ENCODE measurements around the gene SNAP47.
A peak's percentile ranks its signal among the peaks of the same experiment; 100 is the strongest.

The SNAP47 gene

GRCh38 chr1:227787513-227788270 lies 52.5 kb downstream of the SNAP47 start:
- peak; percentile 97 for DNase-seq

DNA sequence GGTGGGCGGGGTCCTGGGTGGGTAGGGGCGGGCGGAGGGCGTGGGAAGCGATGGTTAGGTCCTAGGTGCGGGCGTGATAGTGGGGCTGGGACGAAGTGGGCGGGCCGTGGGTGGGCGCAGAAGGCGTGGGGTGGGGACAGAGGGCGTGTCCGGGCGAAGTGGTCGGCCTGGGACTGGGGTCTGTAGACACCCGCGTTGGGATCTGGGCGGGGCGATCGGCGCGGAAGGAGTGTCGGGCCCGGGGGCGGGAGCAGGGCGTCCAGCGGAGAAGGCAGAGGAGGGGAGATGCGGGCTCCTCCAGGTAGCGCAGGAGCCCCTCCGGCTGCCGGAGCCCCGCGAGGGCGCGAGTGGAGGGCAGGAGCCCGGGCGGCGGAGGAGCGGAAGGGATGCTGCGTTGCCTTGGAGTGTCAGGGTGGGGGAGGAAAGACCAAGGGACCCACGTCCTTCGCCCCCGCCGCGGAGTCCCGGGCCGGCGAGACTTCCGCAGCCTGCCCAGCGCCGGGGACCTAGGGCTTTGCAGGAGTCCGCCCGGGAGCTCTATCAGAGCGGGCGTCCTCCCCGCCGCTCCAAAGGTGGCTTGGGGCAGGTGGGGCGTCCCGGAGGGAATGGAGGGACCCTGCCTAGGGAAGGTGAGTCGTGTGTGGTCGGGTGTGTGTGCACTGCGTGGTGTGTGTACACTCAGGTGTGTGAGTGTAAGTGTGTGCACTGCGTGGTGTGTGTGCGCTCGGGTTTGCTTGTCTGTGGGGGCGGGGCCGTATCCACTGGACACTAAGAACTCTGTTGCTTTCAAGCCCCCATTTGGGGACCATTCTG lies 53.2 kb downstream of the SNAP47 start:
- DNase-seq, result no peak

GRCh38 chr1:227789084-227790033 lies 54.1 kb downstream of the SNAP47 start:
- no peak for DNase-seq

- no peak for DNase-seq
These were observed 54.8 kb downstream of the SNAP47 start for GRCh38 chr1:227790034-227790400.

DNA sequence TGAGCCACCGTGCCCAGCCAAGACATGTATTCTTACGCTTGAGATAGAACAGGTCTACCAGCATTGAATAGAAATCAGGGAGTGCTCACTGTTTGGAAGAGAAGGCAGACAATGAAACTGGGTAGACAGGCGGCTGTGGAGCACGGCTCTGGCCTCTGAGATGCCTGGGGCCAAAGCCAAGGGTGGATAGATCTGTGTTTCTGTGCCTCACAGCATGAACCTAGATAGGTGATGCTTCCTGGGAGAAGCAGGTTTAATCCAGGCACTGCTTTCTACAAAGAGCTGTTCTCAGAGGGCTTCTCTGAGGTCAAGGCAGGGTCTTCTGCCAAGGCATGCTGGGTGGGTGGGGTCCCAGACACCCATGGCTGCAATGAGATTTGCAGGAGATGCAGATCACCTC lies 55.6 kb downstream of the SNAP47 start:
- no peak for DNase-seq

GRCh38 chr1:227791425-227792143 lies 56.3 kb downstream of the SNAP47 start:
- no peak for DNase-seq

DNA sequence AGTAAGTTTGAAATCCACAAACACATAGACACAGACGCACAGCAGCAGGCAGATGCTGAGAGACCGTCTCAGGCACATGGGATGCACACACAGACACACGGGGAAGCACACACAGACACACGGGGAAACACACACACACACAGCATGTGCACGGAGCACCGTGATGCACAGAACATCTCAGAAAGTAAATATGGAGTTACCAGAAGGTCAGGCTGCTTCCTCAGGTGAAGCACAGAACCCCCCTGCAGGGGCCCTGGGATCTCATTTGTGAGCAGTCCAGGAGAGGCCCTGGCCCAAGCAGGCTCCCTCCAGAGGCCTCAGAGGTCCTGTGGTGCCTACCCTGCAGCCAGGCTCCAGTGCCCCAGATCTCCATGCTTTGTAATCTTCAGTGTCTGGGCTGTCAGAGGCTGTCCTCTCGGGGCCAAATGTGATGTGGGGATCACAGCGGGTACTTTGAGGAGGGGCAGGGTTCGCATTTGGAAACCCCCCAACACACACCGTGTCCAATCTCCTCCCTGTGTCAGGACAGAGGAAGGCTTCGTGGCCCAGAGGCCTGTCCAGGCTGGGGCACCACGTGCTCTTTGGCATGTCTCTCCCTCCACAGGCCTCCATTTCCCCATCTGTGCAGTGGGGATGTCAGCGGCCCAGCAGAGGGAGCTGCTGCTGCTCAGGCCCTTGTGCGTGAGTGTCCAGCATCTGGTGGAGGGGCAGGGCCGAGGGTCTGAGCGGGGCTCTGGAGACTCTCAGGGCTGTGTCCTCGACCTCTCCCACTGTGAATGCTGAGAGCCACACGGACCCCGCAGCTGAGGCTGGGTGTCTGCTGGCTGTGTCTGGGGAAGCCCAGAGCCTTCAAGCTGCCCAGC lies 57.2 kb downstream of the SNAP47 start:
- DNase-seq, result no peak

DNA sequence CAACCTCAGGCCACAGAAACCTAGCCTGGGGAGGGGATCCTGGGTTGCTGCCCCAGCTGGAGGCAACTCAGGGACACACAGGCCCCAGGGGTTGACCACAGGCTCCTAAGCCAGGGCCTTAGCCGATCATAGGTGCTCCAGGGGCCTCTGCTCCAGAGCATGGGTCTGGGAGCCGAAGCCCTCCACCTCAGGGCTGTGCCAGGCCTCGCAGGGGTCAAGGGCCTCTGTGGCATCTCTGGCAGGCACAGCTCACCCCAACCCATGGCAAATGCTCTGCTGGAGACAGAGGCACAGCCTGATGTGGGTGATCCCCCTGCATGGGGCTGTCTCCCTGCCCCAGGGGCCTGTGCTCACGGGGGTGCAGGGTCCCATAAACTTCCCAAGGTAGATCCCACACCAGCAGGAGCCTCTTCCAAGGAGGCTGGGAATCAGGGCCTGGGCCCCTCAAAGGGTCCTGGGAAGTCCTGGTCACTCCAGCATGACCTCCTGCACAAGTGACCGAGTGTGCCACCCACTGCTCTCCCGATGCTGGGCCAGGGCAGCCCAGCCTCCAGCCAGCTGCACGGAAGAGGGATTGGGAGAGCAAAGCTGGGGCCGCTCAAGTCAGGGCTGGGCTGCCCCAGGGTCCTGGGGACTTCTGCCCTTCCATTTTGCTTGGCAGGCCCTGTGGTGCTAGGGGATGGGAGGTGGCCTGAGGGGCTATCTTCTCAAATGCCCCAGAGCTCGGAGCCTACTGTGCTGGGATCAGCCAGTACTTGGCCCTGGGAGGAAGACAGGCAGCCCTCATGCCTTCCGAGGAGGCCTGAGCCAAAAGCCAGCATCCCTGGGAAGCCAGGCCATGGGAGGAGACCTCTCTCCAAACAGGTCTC lies 58.1 kb downstream of the SNAP47 start:
- no peak for DNase-seq

DNA sequence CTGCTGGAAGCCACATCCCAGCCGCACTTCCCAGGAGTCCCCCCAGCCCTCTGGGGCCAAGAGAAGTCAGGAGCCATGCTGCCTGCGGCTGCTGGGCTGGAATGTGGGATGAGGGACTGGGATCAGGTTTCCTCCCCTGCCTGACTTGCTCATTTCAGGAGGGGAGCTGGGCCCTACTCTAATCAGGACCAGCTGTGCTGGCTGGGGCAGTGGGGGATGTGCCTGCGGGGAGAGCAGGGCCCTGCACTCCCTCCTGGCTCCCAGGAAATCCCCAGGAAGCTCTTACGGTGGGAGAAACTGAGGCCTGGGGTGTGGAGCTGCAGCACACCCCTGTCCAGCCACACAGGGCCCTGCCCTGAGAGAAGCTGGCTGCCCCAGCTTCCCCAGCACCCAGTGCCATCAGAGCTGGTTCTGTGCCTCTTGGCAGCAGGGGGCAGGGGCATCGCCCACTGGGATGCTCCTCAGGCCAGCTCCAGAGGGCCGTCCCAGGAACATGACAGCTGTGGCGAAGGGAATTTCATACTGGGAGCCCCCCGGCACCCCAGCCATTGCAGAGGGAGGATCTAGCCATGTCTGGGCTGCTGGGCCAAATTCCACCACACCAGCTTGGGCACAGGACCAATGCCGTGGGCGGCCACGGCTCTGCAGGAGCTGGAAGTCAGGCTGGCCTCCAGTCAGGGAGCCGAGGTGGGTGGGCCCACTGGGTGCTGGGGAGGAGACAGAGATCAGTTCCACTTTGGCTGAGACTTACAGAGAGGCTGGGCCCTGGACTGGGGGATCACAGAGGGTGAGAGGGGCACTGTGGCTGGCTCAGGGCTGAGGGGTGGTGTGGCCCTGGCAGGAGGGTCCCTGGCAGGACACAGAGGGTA lies 58.9 kb downstream of the SNAP47 start:
- DNase-seq, result no peak

DNA sequence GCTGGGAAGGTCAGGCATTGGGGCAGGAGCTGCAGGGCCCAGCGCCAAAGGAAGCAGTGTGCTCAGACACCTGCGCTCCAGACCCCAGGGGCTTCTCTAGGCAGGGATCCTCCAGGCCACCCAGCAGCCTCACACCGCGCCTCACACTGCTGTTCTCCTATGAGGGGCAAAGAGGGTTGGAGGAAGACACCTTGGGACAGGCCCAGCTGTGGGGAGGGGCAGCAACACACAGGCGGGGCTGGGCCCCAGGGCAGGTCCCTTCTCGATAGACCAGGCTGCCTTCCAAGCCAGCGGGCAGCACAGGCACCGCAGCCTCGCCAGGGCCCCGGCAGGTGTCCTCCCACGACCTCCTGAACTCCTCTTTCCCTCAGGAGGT lies 59.6 kb downstream of the SNAP47 start:
- DNase-seq, result no peak

DNA sequence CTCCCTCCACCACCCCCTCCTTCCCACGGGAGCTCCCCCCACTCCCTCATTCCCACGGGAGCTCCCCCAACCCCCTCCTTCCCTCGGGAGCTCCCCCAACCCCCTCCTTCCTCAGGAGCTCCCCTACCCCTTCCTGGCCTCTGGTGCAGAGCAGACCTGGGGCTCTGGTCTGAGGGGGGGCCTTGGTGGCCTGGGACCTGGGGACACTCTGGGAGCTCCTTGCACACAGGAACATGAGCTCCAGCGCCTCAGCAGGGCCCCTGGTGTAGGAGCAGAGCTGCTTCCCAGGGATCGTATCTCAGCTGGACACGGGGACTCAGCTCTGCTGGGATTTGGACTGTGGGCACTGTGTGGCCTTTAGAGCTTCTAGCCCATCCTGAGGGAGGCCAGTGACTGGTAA lies 60.5 kb downstream of the SNAP47 start:
- DNase-seq, result no peak

DNA sequence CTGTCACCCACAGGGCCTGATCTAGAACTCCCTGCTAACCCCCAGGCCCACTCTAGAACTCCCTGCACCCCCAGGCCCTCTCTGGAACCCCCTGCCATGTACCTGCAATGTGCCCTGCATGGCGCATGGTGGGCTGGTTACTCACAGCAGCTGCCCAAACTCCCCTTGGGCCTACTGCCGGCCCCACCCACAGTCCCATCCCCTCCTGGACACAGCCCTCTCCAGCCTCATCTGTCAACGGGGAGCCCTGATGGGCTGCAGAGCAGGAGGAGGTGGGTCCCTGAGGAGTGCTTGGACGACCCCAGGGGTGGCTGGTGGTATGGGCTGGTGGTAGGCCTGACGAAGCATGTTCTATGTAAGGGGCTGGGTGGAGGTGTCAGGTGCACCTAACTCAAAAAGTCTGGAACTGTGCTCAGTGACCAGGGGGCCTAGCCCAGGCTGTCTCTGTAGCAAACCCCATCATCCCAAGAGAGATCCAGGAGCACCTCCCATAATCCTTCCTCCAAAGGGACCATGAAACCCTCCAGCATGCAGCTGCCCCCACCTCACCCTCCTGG lies 61.2 kb downstream of the SNAP47 start:
- no peak for DNase-seq

- DNase-seq, result no peak
These were observed 61.9 kb downstream of the SNAP47 start for GRCh38 chr1:227797144-227797543.

DNA sequence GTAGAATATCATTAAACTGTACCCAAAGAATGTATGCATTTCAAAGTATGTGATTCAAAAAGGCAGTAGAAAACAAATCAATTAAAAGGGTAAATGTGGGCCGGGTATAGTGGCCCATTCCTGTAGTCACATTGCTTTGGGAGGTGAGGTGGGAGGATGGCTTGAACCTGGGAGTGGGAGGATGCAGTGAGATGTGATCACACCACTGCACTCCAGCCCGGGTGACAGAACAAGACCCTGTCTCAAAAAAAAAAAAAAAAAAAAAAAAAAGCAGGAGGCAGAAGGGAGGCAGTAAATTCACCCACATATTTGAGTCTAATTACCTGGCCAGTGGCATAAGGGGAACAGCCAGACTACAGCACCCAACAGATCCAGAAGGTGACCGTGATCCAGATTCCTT lies 62.4 kb downstream of the SNAP47 start:
- no peak for DNase-seq

GRCh38 chr1:227798078-227798802 lies 63.0 kb downstream of the SNAP47 start:
- DNase-seq, result no peak

DNA sequence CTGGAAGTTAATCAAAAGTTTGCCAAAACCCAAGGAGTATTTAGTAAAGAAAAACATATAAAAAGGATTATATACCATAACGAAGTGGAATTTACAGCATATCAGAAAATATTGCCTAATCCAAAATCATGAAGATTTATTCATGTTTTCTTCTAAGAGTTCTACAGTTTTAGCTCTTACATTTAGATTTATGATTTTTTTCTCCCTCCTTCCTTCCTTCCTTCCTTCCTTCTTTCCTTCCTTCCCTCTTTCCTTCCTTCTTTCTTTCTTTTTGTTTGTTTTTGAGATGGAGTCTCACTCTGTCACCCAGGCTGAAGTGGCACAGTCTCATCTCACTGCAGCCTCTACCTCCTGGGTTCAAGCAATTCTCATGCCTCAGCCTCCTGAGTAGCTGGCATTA lies 64.5 kb downstream of the SNAP47 start:
- no peak for DNase-seq

- DNase-seq, result no peak
These were observed 68.7 kb downstream of the SNAP47 start for GRCh38 chr1:227803933-227804332.

- DNase-seq, result no peak
These were observed 70.5 kb downstream of the SNAP47 start for GRCh38 chr1:227805606-227806197.

Measured in CD4-positive, alpha-beta T cell treated with Interleukin-12 subunit alpha and Interleukin-12 subunit beta, for 1 hour (primary cell).